GM21526 (cell line): ENCODE measurements around the gene ATXN2.
"Not testable (repeated sequence)": the region's sequence is repeated elsewhere in the genome, so short reads cannot be mapped to it uniquely, and the experiment has no call there.

ENCODE experiments used
- ATAC-seq: cut with Tn5 transposase; IDR thresholded peaks from one replicate; pipeline ENCODE4 v1.9.1; 2021; ENCODE audit warnings: moderate library complexity; ENCODE audit not compliant: unreplicated experiment, low FRiP score

Gene ATXN2

DNA sequence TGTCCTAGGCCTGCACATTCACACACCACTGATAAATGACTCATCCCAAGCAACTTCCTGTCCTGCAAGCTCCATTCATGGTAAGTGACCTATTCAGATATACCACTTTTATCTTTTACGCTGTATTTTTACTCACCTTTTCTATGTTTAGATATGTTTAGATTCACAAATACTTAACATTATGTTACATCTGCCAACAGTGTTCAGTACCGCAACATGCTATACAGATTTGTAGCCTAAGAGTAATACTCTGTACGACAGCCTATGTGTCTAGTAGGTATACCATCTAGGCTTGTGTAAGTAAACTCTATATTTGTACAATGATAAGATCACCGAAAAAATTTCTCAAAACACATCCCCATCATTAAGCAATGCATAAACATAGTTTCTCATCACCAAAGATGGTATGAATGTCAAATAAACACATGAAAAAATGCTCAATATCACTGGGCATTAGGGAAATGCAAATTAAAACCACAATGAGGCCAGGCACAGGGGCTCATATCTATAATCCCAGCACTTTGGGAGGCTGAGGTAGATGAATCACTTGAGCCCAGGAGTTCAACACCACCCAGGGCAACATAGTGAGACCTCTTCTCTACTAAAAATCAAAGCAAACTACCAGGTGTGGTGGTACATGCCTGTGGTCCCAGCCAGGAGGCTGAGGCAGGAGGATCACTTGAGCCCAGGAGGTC, 20.7 kb downstream of the ATXN2 start:
- no peak for ATAC-seq

DNA sequence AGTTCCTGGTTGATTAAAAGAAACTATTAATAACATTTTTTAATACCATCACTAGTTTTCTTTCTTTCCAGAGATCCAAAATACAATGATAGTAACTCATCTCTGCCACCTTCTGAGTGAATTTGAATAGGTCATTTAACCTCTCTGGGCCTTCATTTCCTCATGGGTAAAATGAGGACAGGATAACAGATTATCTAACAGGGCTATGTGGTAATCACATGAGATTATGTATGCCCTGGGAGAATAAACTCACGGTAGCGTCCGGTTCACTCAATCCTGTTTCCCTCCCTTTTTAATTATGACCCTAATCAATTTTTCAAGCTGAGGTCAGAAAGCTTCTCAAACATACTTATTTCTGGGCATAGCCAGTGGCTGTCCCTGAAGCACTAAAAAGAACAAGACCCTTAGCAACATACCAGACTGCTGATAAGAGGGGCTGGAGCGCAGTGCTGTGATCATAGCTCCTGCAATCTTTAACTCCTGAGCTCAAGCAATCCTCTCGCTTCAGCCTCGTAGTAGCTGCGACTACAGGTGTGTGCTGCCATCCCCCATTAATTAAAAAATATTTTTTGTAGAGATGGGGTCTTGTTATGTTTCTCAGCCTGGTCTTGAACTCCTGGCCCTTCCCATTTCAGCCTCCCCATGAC, 24.2 kb downstream of the ATXN2 start:
- no peak for ATAC-seq

DNA sequence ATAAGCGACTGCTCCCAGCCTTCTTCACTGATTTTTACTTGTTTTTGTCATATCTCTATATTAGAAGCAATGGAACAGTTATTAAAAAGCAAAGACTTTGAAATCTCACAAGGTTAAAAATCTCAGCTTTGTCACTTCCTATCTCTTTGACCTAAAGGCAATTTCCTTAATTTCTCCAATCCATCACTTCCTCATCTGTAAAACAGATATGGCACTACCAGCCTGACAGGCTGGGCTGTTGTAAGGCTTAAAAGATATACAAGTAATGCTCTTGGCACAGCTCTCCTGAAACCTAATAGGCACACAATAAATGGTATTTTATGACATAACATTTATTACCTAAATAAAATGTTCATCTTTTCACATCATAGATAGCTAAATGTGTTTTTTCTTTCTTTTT, 25.6 kb downstream of the ATXN2 start:
- no peak for ATAC-seq

DNA sequence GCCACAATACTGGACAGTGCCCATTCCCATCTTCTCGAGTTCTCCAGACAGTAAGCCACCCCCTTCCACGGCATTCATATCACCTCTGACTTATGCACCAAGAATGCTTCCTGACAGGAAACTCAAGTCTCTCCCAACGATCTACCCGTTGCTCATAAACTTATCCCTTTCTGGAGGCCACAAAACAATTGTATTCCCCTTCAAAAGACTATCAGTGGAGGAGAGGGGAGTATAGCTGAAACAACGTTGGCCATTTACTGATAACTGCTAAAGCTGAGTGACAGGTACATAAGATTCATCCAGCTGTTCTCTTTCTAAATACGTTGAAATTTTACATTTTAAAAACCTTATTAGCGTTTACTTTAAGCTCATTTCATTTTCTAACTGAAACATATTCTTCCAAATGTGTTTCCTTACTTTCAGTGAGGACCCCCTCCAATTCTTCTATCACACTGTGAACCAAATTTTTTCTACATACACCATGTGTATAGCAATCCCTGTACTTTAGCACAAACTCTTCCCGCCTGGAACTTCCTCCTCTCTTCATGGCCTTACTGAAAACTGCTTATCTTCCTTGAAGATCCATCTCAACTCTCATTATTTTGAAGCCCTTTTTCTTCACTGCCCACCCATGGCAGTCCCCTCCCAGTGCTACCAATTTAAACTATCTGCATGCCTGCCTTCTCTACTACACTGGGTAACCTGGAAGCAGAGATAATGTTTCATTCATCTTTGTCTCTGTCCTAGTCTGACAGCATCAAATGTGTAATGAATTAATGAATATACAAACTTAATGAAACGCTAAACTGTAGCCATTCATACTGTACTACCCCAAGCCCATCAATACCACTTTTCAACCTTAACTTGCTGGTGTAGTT, 28.8 kb downstream of the ATXN2 start:
- ATAC-seq: no peak

DNA sequence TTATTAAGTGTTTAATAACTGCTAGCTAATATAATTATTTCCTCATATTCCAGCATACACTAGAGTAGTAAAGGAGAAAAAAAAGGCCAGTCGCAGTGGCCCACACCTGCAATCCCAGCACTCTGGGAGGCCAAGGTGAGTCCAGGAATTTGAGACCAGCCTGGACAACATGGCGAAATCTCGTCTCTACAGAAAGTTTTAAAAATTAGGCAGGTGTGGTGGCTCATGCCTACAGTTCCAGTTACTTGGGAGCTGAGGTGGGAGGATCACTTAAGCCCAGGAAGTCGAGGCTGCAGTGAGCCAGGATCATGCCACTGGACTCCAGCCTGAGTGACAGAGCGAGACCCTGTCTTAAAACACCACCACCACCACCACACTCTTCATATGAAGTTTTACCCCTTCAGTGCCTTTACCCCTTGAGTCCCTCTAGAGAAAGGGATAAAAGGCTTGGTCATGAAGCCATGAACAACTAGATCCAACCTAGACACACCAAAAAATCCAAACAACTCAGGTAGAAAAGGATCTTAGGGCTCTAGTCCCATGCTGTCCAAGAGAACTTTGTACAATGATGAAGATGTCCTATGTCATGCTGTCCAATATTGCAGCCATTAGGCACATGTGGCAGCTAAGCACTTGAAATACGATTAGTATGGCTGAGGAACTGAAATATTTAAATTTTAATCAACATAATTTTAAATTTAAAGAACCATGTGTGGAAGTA, 29.6 kb downstream of the ATXN2 start:
- no peak for ATAC-seq

DNA sequence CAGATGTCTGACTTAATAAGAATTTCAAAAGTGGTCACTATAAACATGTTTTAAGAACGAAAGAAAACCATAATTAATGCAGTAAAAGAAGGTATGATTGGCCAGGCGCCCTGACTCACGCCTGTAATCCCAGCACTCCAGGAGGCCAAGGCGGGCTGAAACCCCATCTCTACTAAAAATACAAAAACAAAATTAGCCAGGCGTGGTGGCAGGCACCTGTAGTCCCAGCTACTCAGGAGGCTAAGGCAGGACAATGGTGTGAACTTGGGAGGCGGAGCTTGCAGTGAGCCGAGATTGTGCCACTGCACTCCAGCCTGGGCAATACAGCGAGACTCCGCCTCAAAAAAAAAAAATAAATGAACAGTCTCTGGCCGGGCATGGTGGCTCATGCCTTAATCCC, 38.3 kb downstream of the ATXN2 start:
- not testable (repeated sequence) for ATAC-seq

DNA sequence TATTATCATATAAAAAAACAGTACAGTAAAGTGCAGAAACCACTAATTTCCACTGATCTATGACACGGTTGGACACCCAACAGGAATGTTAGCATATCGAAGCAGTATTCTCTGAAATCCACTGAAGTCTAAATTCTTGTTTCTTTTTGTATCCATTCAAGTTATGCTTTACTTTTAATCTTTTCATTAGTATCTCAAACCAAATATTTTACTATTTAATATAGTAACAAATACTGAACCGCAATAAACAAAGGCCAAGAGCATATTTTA, 41.1 kb downstream of the ATXN2 start:
- no peak for ATAC-seq

DNA sequence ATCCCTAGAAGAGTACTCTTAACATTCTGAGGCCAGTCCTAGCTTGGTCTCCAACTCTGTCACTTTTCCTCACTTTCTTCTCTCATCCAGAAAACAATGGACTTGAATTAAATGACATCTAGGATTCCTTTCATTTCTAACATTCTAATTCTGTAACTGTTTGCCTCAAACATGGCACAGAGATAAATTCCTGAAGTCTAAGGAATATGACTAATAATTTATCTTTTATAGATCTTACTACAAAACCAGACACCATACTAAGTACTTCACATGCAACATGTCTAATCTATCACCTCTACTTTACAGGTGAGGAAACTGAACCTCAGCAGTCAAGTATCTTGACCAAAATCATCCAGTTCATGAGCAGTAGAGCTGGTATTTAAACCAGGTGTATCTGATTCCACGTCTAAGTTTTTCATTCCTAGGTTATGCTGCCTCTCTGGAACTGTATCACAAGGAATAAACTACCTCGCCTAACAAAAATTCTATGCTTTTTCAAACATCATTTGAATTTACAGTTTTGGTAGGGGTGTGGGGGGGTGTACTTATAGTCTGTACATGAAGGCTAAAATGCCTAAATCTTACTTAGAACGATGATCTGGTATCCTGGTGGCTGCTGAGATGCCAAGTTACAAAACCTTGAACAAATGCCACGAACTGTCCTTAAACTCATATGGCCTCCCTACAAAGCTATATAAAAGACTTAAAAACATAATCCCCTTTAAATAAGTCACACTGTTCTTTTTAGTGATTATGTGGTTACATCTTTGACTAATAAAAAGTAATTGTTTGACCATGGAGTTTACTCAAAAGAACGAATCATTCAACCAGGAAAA, 41.6 kb downstream of the ATXN2 start:
- ATAC-seq: no peak

DNA sequence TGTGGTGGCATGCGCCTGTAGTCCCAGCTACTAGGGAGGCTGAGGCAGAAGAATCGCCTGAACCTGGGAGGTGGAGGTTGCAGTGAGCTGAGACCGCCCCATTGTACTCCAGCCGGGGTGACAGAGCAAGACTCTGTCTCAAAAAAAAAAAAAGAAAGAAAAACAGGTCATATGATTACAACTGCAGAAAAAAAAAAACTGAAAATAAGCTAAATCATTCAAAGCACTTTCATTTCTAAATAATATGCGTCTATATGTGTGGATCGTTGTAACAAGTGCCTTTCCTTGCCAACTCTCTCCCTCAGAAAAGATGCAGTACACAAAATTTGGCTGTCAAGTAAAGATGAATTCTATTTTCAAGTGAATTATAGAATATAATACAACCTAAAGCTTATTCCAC, 42.4 kb downstream of the ATXN2 start:
- no peak for ATAC-seq

DNA sequence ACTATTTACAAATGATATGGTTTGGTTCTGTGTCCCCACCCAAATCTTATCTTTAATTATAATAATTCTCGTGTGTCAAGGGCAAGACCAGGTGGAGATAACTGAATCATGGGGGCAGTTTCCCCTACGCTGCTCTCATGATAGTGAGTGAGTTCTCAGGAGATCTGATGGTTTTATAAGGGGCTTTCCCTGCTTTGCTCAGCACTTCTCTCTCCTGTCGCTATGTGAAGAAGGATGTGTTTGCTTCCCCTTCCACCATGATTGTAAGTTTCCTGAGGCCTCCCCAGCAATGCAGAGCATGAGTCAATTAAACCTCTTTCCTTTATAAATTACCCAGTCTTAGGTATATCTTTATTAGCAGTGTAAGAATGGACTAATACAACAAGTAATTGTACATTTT, 43.8 kb downstream of the ATXN2 start:
- not testable (repeated sequence) for ATAC-seq

DNA sequence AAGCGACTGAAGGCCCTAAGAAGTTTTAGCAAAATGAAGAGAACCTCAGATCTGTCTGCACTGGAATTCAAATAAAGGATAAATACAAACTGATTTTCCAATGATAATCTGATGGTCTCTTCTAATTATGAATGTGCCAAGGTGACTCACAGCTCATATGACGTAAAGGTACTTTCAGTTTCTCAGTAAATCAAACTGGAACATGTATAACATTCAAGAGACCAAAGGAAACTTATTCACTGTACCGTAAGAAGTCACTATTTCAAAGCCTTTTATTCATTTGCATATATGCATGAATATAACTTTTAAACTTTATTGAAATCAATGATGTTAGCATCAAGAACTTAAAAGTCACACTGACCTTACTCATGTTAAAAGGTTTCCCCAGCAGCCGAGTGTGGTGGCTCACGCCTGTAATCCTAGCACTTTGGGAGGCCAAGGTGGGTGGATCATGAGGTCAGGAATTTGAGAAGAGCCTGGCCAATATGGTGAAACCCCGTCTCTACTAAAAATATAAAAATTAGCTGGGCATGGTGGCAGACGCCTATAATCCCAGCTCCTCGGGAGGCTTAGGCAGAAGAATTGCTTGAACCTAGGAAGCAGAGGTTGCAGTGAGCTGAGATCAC, 52.2 kb downstream of the ATXN2 start:
- no peak for ATAC-seq

DNA sequence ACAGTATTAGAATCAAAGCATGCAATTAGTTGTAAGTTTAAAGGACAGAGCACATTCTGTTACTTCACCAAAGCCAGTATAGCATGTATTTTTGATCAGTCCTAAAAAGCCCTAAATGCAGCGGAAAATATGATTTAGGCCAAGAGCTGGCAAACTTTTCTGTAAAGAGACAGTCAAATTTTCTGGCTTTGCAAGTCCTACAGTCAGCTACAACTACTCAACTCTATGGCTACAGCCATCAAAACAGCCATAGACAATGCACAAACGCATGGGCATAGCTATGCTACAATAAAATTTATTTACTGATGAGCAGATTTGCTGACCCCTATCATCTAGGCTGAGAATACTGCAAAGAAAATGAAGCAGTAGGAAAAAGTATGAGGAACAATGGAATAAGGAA, 52.9 kb downstream of the ATXN2 start:
- no peak for ATAC-seq

DNA sequence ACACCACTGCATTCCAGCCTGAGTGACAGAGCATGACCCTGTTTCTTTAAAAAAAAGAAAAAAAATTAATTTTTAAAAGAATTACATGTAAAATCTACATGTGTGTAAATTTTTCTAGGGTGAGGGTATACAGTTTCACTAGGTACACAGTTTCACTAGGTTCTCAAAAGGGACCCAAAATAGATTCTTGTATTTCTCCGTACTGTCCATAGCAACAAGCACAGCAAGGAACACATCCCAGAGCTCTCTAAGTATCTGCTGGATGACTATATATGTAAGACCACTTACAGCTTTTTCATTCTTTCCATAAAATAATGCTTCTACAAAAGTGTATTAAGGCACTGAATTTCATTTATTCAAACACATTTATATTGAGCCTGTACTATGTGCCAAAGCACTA, 55.1 kb downstream of the ATXN2 start:
- ATAC-seq: no peak

DNA sequence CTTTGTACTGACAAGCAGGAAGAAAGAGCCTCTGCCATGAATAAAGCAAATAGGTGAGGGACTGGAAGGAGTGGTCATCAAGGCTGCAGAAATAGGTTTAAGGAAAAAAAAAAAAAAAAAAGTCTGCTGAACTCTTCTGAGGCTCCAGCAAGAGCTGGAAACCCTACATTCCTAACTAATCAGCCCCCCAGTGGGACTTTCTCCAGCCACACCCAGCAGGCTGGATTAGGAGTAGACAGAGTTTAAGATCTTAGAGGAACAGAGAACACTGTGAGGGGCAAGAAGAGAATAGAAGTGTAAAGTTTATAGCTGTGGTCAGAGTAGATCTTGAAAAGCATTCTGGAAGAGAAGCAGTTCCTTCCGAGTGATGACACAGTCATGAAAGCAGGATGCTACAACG, 66.4 kb downstream of the ATXN2 start:
- no peak for ATAC-seq

DNA sequence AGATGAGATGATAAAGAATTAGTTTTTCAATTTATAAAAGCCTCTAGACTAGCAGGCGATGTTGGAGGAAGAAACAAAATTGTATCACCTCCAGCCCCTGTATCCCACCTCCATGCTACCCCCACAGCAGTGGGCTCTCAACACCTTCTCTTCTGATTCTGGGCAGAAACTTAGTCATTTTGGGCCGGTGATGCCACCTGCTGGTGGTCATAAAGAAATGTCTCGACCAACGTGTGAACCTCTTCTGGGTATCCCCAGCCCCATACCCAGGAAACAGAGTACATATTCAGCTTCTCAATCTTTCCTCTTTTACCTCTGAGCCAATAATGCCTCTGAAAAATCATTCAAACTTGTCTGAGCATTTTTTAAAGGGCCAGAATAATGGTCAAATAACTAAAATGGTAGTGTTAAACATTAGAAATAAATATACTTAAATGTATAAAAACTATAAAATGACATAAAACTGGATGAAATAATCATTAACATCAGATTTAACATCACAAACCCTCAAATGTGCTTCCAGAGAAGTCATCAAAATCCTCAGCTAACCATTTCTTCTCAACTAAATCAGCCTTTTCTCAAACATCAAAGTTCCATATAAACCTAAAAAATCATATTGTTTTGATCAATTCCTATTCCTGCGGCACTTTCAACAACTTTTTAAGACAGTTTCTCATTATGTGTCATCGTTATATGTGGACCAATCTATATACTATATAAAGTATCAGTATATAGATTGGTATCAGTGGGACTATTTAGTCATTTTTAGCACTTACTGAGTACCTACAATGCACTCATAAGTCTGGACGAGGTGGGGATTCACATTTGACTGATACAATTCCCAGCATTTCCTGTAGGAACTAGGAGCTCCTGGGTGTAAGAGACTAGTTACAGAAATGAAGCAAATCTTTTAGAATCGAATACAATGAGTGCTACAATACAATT, 69.4 kb downstream of the ATXN2 start:
- ATAC-seq: peak; percentile 49

DNA sequence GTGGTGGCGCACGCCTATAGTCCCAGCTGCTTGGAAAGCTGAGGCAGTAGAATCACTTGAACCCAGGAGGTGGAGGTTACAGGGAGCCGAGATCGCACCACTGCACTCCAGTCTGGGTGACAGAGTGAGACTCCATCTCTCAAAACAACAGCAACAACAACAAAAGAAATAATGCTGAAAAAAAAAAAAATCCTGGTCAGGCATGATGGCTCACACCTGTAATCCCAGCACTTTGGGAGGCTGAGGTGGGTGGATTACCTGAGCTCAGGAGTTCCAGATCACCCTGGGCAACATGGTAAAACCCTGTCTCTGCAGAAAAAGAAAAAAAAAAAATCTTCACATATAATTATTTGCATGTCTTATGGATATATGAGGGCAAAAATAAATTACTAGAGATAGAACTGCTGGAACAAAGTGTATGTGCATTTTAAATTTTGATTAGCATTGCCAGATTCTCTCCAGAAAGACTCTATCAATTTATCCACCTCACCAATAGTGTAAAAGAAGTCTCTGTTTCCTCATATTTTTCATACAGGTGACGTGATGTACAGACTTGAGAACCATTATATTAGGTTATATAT, 75.4 kb downstream of the ATXN2 start:
- ATAC-seq: no peak

DNA sequence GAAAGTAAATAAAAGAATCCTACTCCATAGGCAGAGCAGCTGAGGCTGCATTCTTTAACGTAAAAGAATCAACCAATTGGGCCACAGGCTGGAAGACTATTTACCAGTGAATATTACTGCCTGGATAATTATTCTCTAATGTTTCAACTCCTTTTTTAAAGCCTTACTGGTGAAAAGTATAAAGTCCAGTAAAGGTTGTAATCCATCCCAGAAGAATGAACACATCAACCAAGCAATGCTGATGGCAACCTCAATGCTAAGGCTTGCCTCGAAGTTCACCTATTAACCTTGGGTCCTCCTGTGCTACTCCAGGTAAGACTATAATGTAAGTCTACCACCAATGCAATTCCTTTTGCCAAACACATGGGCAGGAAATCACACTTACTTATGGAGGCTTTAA, 77.3 kb downstream of the ATXN2 start:
- no peak for ATAC-seq

DNA sequence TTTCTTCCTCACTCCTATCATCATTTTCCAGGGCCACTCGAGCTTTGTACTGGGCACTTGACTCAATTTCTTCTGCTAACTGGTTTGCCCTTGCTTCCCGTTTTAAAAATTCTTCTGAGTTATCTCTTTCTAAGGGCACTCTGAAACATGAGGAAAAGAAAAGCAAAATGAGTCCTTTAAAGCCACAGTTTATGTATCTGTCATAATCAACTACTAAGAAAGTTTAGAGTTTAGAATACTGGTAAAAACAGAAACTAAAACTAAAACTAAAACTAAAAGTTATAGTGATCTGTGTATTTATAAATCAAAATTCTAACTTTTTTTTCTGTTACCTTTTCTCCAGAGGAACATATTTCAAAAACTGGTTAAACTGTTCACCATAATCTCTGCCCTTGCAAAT, 79.2 kb downstream of the ATXN2 start:
- no peak for ATAC-seq
